Hepatic stellate cell (primary cell): ENCODE results near the gene ZNF414.

Source experiments
- DNase-seq: peaks from one replicate; pipeline ENCODE4 v3.0.0; 2011; ENCODE audit warnings: low spot score

The ZNF414 gene

DNA sequence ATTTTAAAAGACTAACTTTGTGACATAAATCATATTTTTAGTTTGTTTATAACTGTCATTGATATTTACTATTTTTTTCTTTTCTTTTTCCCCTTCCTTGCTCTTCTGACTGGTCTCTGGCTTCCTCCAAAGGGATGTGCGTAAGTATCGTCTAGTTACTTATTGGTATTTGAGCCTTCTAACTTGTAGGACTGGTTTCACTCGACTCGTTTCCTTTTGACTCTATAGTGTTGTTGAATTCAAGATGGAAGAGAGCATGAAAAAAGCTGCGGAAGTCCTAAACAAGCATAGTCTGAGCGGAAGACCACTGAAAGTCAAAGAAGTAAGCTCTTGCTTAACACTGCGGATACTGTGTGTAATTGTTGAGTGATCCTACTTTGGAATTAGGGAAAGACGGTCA is 50.6 kb downstream of the ZNF414 start:
- no peak for DNase-seq

DNA sequence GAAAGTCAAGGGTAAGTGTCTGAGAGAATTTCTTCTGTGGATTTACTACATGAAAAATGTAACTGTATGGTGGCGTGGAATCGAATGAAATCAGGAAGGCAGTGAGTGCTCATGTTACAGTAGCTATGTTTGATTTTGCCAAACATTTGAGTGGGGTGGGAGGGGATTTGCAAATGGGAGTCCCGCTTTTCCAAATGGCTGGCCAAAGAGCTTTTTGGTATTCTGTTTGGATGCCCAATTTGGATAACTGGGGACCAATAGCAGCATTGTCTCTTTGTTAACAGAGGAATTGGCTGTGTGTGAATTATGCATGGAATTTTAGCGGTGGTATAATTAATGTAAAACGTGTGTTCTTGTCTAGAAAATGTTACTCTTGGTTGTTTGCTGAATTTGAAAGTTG is 51.4 kb downstream of the ZNF414 start:
- no peak for DNase-seq

DNA sequence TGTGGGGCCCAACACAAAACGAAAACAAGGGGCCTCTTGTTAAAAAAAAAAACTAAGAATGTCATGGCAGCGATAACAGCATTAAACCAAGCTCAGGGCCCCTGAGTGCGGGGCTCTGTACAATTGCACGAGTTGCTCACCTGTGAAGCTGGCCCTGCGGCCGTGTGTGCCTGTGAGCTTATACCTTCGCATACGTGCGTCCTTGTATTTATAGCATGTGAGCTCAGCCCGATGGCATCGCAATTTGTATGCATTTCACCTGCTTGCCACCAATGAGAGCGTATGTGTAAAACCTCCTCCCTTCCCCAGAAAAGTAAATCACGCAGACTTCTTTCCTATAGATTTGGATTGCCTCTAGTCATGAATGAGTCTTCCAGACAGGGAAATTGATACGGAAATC is 52.1 kb downstream of the ZNF414 start:
- no peak for DNase-seq

DNA sequence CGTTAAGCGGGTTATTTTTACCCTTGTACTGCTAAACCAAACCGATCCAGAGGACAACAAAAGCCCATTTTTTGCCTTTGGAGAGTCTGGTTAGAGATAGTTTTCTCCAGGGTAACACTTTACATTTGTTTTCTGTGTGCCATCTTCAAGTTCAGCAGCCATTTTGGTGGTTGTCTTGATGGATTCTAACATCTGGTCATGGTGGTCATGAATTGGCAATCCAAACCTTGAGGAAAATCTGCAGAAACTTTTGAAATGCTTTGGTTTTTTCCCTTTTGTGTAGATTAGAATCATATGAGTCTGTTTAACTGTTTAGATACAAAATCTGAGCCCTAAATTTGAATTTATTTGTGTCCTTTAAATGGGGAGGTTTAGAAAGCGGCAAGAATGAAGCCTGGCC is 52.6 kb downstream of the ZNF414 start:
- no peak for DNase-seq

DNA sequence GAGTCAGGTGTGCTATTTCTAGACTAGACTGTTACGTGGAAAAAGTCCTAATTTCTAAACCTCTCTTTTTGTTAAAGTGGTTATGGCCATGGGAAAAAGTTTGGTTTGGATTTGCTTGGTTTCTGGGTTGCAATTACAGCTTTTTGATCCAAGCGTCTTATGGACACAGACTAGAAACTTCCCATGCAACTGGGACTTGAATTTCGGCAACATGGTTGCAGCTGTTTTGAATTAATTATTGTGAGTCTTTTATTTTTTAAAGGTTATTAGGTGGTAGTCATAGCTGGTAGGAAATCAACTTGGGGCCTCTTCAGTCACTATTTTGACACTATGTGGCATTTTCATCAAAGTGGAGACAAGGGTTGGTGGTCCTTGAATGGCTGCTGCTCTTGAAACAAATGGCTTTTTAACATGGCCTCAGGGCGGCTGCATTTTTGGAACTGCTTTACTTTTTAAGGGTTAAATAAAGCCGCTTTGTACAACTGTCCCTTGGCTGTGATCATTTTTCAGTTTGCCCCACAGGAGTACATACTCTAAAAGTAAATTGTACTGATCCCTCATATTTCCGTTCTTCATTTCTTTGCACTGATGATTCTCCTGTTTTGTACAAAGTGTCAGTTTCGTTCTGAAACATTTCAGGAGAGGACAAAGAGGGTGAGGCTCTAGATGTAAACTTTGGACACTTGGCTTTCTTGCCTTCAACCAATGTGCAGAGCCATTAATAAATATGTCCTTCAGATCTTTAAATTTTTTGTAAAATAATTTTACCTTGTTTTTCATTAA is 53.3 kb downstream of the ZNF414 start:
- DNase-seq, result no peak
